Astrocyte (in vitro differentiated cells and primary cell): ENCODE data around the gene BTF3. TPM values are rescaled to one million over a fixed set of nuclear protein-coding genes. Genes with fewer than 3 reads are reported as not detected.
A peak's percentile ranks its signal among the peaks of the same experiment; 100 is the strongest.

Source experiments
- DNase-seq: peaks from one replicate; pipeline ENCODE4 v3.0.0-alpha.2; 2010; ENCODE audit warnings: low read depth
- FAIRE-seq: peaks from 2 replicates; lab custom pipeline; 2011; peaks lifted over from hg19 to GRCh38; lab: Jason Lieb, UNC
- H2AFZ ChIP-seq: 2 replicates; pipeline ENCODE4 v1.6.0; 2012; ENCODE audit warnings: low read depth, low read length, inconsistent platforms
- H3K27ac ChIP-seq: 2 replicates; pipeline ENCODE4 v1.5.1; 2011; ENCODE audit warnings: low read depth, low read length, inconsistent platforms
- H3K27me3 ChIP-seq: 2 replicates; pipeline ENCODE4 v1.6.0; 2011; ENCODE audit warnings: low read length, inconsistent platforms; ENCODE audit not compliant: insufficient read depth
- H3K36me3 ChIP-seq: 2 replicates; pipeline ENCODE4 v1.5.1; 2011; ENCODE audit warnings: low read length, inconsistent platforms; ENCODE audit not compliant: insufficient read depth
- H3K4me1 ChIP-seq: 2 replicates; pipeline ENCODE4 v1.5.1; 2011; ENCODE audit warnings: low read length, inconsistent platforms; ENCODE audit not compliant: insufficient read depth
- H3K4me2 ChIP-seq: 2 replicates; pipeline ENCODE4 v1.6.0; 2012; ENCODE audit warnings: low read length, inconsistent platforms
- H3K4me3 ChIP-seq: 2 replicates; pipeline ENCODE4 v1.5.1; 2011; ENCODE audit warnings: low read depth, mild to moderate bottlenecking, low read length, inconsistent platforms; ENCODE audit not compliant: insufficient read depth
- H3K79me2 ChIP-seq: 2 replicates; pipeline ENCODE4 v1.6.0; 2012; ENCODE audit warnings: mild to moderate bottlenecking, low read length, inconsistent platforms; ENCODE audit not compliant: insufficient read depth
- H3K9ac ChIP-seq: 2 replicates; pipeline ENCODE4 v1.6.0; 2012; ENCODE audit warnings: mild to moderate bottlenecking, low read length, inconsistent platforms
- H3K9me3 ChIP-seq: 2 replicates; pipeline ENCODE4 v1.5.1; 2012; ENCODE audit warnings: low read depth, mild to moderate bottlenecking, low read length, inconsistent platforms; ENCODE audit not compliant: insufficient read depth
- H4K20me1 ChIP-seq: 2 replicates; pipeline ENCODE4 v1.6.0; 2012; ENCODE audit warnings: low read length, inconsistent platforms; ENCODE audit not compliant: insufficient read depth
- H3K27ac Mint-ChIP-seq: one replicate; pipeline ENCODE4 v1.8.0; 2021; ENCODE audit warnings: mild to moderate bottlenecking, mixed read lengths; ENCODE audit not compliant: unreplicated experiment
- H3K27me3 Mint-ChIP-seq: one replicate; pipeline ENCODE4 v1.8.0; 2021; ENCODE audit warnings: low read depth, mixed read lengths; ENCODE audit not compliant: unreplicated experiment
- H3K36me3 Mint-ChIP-seq: one replicate; pipeline ENCODE4 v1.8.0; 2021; ENCODE audit warnings: low read depth, mixed read lengths; ENCODE audit not compliant: unreplicated experiment
- H3K4me1 Mint-ChIP-seq: one replicate; pipeline ENCODE4 v1.8.0; 2021; ENCODE audit warnings: low read depth, mixed read lengths; ENCODE audit not compliant: unreplicated experiment
- H3K4me3 Mint-ChIP-seq: one replicate; pipeline ENCODE4 v1.8.0; 2021; ENCODE audit warnings: mild to moderate bottlenecking, moderate library complexity, mixed read lengths; ENCODE audit not compliant: unreplicated experiment
- H3K9me3 Mint-ChIP-seq: one replicate; pipeline ENCODE4 v1.8.0; 2021; ENCODE audit warnings: mild to moderate bottlenecking, mixed read lengths; ENCODE audit not compliant: unreplicated experiment
- EZH2 ChIP-seq: IDR thresholded peaks from 2 replicates; pipeline ENCODE4 v1.6.1; 2012; ENCODE audit warnings: mild to moderate bottlenecking, low read length, inconsistent platforms; ENCODE audit not compliant: insufficient read depth
- total RNA-seq: library from RNA; stranded (reverse); gene quantifications from 2 replicates; pipeline ENCODE4 v1.2.1, GENCODE V29; 2021
- TF ChIP-seq, protein P1 (sequence below): IDR thresholded peaks from 2 replicates; pipeline ENCODE4 v1.5.1; 2011; ENCODE audit warnings: low read depth, mild to moderate bottlenecking, inconsistent platforms, low read length, moderate library complexity; ENCODE audit not compliant: insufficient read depth

Gene BTF3
- total RNA-seq, 1 donor from 2014 or later: 524 TPM

DNA sequence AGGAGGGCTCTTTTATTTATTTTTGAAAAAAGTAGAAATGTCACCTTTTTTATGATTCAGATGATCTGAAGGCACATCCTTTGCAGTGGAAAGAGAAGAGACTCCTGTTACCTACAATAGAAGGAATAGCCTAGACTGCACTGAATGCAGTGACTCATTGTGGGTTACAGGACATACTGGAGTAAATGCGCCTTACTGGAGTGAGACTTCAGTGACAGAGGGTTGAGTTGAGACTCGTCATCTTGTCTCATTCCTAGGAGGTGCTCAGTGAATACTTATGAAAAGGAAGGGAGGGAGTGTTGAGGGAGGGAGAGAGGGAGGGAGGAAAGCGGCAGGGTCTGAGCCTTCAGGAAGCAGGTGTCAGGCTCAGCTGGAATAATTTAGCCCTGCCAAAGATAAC is 42.0 kb downstream of the BTF3 start:
- FAIRE-seq (peak; percentile 75), DNase-seq (peak; percentile 91)
- peak overlapping the region; percentile 48 for H3K4me2 ChIP-seq
- no peaks in the 10 kb centered on the region for H3K9me3 ChIP-seq
- no peaks in the 10 kb centered on the region for H3K27me3 ChIP-seq
- H3K36me3 ChIP-seq: no peaks in the 10 kb centered on the region
- peaks cover 22% of the 10 kb centered on the region for H3K4me1 ChIP-seq
- no peaks in the 10 kb centered on the region for H3K79me2 ChIP-seq
- no peak for TF ChIP-seq EZH2
- TF ChIP-seq, protein P1, sequence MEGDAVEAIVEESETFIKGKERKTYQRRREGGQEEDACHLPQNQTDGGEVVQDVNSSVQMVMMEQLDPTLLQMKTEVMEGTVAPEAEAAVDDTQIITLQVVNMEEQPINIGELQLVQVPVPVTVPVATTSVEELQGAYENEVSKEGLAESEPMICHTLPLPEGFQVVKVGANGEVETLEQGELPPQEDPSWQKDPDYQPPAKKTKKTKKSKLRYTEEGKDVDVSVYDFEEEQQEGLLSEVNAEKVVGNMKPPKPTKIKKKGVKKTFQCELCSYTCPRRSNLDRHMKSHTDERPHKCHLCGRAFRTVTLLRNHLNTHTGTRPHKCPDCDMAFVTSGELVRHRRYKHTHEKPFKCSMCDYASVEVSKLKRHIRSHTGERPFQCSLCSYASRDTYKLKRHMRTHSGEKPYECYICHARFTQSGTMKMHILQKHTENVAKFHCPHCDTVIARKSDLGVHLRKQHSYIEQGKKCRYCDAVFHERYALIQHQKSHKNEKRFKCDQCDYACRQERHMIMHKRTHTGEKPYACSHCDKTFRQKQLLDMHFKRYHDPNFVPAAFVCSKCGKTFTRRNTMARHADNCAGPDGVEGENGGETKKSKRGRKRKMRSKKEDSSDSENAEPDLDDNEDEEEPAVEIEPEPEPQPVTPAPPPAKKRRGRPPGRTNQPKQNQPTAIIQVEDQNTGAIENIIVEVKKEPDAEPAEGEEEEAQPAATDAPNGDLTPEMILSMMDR: no peak
- no peak overlapping the region for H2AFZ ChIP-seq
- peaks cover 4% of the 10 kb centered on the region for H3K9me3 Mint-ChIP-seq
- no peak overlapping the region for H3K4me3 Mint-ChIP-seq
- H3K36me3 Mint-ChIP-seq: no peaks in the 10 kb centered on the region
- H3K4me1 Mint-ChIP-seq: peaks cover 11% of the 10 kb centered on the region
- peaks cover 2% of the 10 kb centered on the region for H3K27me3 Mint-ChIP-seq
- peak overlapping the region; percentile 72 for H3K27ac Mint-ChIP-seq
- H3K27ac ChIP-seq: no peak overlapping the region
- no peak overlapping the region for H3K4me3 ChIP-seq
- no peaks in the 10 kb centered on the region for H4K20me1 ChIP-seq
- no peak overlapping the region for H3K9ac ChIP-seq

DNA sequence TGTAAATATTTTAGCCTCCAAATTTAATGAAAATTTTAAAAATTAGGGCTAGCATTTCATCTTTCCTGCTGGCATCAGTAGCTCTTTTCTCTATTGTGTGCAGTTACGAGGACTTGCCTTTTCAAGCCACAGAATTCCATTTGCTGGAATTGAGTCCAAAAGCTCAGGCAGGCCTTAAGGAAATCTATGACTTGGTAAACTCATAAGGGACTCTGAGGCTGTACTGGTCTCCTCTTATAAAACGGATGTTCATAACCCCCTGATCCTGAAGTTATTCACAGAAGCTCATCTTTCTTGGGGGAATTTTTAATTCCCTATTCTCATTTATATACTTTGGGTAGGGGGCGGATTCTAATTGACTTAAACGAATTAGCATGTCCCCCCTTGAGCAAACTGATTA is 43.8 kb downstream of the BTF3 start:
- Mint-ChIP-seq H3K4me1 (peaks cover 11% of the 10 kb centered on the region), H3K27ac (no peak overlapping the region), H3K27me3 (peaks cover 2% of the 10 kb centered on the region), H3K4me3 (no peak overlapping the region), H3K9me3 (no peaks in the 10 kb centered on the region), H3K36me3 (no peaks in the 10 kb centered on the region)
- H4K20me1 ChIP-seq: no peaks in the 10 kb centered on the region
- no peak overlapping the region for H3K9ac ChIP-seq
- no peak overlapping the region for H3K27ac ChIP-seq
- H3K4me1 ChIP-seq: peaks cover 22% of the 10 kb centered on the region
- H3K4me2 ChIP-seq: peak overlapping the region; percentile 67
- H3K36me3 ChIP-seq: no peaks in the 10 kb centered on the region
- no peaks in the 10 kb centered on the region for H3K79me2 ChIP-seq
- no peaks in the 10 kb centered on the region for H3K9me3 ChIP-seq
- TF ChIP-seq EZH2: no peak
- TF ChIP-seq, protein P1: no peak
- H3K27me3 ChIP-seq: no peaks in the 10 kb centered on the region
- peak; percentile 76 for DNase-seq
- no peak for FAIRE-seq
- no peak overlapping the region for H2AFZ ChIP-seq
- no peak overlapping the region for H3K4me3 ChIP-seq
